Stimulated activated CD8-positive, alpha-beta memory T cell treated with anti-CD3 and anti-CD28 coated beads, Interleukin-2, amount 100 ng/mL, for 1 hour (primary cell): ENCODE data around the gene RBM7.

Experiments used
- DNase-seq, 2 donors: peaks; one replicate each; pipeline ENCODE4 v3.0.0-alpha.2; 2020; ENCODE audit warnings: low read depth in 2 of 2

The RBM7 gene, protein sequence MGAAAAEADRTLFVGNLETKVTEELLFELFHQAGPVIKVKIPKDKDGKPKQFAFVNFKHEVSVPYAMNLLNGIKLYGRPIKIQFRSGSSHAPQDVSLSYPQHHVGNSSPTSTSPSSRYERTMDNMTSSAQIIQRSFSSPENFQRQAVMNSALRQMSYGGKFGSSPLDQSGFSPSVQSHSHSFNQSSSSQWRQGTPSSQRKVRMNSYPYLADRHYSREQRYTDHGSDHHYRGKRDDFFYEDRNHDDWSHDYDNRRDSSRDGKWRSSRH

DNA sequence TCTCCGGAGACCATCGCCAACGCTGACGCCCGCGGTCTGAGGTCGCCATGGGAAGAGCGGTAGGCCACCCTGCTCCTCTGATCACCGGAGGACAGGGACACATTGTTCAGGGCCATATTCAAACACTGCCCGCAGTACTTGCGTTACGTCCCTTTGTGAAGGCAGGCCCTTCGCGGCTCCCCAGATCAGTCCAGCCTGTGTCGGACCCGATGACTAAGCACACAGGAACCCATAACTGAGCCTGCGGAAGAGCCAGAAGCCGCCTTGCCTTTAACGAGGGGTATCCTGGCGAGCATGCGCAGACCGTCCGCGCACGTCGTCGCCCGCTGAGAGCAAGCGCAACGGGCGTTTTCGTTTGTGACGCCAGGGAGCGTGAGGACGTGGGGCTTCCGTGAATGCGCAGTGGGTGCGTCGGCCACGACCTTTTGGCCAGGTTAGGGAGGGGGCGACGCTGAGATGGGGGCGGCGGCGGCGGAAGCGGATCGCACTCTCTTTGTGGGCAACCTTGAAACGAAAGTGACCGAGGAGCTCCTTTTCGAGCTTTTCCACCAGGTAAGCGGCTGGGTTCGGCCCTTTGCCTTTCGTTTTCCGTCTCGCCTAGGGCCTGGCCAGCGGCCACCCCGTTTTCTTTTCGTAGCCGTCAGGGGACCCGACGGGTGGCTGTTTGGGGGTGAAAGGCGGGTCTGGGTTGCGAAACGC, at the start of gene RBM7, which contains the start of gene C11orf71:
Gene RBM7 (plus strand): TSS at position 451 of the 699 bp plus-strand sequence. CDS start 6 bp downstream, at position 457.
Gene C11orf71 (minus strand): TSS at position 296 of the 699 bp plus-strand sequence. CDS start 180 bp downstream, at position 116.
- DNase-seq = peak; percentile 95 to 97

DNA sequence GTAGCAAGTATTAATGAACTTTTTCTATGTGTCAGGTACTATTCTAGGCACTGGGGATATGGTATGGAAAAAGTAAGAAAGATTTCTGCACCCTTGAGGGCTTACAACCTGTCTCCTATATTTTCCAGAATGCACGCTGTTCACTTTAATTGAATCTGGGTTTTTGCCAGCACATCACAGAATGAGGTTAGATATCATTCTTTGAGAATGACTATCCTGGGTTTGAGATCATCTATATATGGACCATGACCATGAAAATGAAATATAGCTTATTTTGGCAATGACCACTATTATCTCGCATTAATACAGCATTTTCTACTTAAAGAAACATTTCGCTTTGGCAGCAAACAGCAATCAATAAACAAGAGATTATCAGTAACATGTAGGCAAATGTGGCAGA, 47.0 kb upstream of the RBM7 start:
- DNase-seq = no peak

DNA sequence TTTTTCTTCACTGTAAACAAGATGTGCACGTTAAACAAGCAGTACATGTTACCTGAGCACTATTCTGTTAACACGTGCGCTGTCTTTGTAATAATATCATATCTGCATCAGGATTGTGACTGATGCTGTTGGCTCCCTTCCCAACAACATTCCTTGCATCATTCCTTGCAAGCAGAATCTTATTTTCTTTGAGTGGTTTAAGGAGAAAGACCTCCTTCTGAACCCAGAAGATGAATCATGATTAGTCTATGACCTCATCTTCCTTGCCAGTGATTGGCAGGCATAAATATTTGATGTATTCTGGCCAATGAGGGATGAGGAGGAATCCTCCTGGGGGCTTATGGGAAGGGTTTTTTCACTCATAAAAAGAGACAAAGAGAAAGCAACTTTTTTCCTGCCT, 46.4 kb upstream of the RBM7 start:
- no peak for DNase-seq

DNA sequence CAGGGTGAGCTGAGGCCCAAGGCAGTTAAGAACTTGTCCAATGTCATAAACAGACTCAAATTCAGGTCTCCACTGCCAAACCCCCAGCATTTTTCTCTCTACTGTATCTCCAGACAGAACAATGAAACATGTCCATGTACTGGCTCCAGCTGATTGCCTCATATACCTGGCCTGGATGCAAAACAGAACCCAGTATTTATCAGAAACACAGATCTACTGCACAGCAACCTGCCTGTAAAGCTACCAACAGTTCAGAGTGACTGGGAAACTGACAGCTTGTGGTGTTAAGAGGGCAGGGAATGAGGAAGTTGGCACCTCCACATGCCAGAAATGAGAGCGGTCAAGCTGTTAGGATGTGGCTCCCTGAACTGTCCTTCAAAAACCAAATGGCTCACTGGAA, 41.8 kb upstream of the RBM7 start:
- no peak for DNase-seq

DNA sequence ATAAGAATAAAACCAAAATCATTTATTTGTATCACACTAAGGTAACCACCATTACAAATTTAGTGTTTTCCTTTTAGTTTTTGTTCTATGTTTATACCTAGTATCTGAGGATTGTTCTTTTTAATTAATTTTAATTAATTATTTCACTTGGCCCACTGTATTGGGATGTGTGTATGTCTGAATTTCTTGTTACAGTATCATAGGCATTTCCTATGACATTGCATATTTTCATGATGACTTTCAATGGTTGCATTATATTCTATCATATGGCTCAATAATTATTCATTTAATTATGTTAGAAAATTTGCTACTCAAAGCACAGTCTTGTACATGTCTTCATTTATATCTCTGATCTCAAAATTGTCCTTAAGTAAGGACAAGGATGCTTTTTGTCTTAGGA, 41.1 kb upstream of the RBM7 start:
- DNase-seq = no peak

DNA sequence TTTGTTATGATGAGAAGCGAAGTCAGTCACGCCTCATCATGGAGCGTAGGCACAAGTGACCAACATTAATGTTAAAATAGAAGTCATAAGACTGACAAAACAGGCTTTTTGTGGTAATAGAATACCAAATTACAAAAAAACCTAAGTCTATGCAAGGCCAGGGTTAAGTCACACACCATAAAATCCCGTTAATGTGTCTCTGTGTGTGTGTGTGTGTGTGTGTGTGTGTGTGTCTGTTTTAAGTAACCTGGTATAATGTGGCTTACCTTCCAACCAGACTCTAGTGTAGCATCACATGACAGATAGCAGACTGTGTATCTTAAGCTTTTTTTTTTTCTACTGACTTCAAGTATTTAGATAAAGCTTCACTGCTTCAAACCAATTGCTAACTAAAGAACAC, 38.1 kb upstream of the RBM7 start:
- DNase-seq = no peak

DNA sequence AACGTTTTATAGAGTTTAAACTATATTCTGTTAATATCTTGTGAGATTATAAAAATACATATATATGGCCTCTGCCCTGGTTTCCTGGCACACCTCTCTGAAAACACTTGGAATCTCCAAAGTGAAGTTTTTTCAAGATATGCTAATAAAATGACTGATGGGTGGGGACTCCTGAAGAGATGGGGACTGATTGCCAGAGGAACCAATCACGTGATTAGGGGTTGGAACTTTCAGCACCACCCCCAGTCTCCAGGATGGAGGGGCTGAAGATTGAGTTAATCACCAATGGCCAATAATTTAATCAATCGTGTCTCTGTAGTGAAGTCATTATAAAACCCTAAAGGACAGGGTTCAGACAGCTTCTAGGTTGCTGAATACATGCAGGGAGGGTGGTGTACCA, 37.5 kb upstream of the RBM7 start:
- no peak for DNase-seq

DNA sequence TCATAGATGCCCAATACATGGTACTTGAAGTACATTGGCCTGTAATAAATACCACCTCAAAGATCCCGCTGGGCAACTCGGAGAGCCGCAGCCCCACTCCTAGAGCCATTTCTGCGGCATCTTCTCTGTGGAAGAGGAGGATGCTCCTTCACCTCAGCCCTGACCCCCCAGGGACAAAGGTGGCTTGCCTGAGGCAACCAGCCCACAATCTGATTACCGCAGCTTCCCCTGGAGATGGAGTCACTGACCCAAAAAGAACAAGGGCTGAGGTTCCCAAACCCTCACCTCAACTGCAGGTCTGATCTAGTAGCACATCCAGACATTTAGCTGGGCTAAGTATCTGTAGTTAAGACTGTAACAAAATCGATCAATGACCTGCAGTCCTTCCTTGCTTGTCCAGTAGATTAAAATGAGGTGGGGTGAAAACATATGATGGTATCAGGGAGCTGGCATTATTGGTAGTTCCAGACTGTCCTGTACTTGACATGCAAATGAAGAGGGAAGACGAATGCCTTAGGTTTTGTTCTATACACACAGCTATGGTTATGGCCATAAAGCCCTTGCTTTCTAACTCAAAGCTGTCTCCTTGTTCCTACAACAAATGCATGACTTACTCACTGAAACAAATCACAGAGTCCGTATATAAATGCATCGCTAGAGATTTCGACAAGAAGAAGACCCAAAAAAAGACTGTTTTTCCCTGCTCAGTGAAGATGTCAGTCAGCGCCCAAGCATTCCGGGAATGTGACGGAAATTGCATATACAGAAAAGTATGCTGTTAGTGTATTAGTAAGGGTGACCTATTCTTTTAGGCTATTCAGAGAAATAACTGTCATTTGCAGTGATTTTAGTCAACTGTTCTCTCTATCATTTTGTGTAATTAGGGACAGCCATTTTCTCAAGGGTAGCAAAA, 33.9 kb upstream of the RBM7 start:
- DNase-seq = no peak

DNA sequence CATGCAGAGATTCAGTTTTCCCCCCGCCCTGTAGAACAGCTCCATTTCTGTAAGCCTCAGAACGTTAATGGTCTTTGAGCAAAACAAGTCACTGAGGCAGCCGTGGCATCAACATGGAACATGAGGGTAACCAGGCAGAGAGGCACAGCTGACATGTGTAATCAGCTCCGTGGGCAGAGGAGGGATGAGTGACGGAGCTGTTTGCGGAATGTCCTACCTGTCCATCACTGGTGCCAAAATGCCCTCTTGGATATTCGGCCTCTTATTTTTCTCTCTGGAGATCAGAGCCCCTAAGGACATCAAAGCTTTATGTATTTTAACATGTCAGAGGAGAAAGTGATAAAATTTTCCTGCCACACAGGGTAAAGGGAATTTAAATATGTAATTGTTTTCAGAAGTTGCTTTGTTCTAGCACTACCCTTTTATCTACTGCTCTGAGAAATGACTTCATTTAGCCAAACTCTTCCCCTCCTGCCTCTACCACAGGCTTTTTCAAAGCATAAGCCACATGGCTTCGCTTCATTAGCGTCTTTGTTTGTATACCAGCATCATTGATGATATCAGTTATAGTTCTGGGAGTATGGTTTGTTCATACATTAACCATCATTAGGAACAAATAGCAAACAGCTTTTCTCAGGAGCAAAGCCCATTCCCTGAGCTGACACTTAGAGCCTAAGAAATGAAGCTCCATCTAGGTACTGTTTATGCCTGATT, 33.1 kb upstream of the RBM7 start:
- DNase-seq = no peak

DNA sequence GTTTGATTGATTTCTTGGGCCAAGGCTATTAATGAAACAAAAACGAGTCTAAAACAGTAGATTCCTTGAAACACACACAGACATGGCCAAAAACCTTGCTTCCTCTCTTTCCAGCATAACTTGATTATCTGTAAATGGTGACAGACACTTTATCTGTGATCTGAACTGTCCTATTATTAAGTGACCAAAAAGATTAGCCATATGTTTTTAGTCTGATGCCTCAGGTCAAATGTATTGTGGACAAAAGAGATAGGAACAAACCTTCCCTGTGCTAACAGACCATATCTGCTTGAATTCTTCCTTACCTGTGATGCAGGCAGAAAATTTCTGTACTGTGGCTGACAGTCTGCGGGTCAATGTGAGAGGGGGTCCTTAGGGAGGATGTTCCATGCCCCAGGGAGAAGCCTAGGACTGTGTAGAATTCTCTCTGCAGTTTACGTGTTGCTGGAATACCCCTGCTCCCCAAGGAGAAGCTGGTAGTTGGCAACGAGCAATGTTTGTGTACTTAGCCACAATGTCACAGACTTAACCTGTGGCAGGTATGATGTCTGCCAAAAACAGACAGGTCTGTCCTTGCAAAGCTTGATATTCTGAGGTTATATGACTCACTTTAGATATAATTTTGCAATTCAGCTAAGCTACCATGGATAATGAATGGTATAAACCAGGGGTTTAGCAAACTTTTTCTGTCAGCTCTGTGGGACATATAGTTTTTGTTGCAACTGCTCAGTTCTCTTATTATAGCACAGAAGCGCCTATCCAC, 31.4 kb upstream of the RBM7 start:
- no peak for DNase-seq

DNA sequence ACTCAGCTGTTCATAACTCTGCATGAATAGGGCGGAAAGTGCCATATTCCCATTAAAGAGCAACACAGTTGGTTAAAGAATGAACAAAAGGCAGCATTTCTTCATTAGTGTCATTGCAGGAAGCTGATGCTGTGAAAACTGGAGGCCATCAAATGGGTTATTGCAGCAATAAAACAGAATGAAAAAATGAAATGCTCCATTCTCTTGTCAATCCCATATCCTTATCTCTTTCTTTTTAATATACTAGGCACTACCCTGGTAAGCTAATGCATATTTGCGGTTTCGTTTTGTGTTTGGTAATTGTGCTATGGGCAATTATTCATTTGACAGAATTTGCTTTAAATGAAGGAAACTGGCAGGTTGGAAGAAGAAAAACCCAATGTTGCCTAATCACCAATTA, 25.4 kb upstream of the RBM7 start:
- DNase-seq = no peak

DNA sequence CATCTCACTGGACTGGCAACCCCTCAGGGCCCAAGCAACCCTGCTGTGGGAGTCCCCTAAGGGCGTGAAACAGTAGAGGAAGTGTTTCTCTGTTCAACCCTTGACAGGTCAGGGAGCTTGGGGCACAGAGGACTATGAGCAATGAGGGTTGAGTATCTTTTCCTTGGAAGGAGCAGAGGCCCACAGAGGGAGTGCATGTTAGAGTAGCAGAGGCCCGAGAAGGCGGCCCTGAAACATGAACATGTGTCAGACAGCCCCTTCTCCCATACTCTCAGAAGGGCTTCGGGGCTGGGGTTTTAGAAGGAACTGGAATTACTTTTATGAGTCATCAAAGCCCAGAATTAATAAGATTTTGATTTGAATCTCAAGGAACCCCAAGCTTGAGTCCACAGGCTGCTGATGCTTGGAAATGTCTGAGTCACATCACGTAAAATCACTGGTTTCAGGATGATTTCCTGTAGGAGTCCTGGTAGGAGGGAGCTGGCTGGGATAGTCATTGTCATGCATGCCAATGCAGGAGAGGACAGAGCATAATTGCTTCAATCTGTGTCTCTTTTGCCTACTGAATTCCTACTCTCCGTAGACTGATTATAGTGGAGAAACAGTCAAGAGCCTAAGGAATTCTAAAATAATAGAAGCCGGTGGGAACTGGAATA, 22.7 kb upstream of the RBM7 start:
- DNase-seq = no peak

DNA sequence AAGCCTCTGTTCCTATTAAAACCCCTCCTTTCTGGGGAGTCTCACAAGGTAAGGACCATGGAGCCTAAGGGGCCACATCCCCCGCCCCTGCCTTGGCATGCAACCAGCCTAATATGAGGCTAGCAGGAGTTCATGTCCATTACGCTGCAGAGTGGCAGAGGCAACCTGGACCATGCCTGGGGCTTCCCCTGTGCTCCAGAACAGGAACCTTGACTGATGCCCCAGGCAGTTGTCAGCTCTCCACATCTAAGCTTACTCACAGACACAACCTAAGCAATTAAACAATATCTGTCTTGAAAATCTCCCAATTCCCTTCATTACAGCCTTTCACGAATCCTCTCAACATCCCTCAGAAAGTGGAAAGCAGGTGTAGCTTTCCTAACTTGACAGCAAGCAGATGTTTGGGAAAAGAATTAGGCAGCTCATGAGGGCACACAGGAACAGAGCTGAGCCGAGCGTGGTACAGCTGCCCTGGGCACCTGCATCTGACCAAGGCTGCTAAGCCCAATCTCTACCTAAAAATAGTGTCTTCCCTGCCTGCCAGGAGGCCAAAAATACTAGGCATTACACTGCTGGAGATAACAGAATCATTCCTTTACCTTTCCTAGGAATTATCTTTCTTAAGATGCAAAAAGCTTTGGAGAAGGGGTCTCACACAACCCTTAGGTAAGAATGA, 20.9 kb upstream of the RBM7 start:
- DNase-seq = no peak

DNA sequence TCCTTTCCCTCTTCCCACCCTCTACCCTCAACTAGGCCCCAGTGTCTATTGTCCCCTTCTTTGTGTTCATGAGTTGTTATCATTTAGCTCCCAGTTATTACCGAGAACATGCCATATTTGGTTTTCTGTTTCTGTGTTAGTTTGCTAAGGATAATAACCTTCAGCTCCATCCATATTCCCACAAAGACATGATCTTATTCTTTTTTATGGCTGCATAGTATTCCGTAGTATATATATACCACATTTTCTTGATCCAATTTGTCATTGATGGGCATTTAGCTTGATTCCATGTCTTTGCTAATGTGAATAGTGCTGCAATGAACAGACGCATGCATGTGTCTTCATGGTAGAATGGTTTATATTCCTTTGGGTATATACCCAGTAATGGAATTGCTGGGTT, 18.0 kb upstream of the RBM7 start:
- DNase-seq = no peak

DNA sequence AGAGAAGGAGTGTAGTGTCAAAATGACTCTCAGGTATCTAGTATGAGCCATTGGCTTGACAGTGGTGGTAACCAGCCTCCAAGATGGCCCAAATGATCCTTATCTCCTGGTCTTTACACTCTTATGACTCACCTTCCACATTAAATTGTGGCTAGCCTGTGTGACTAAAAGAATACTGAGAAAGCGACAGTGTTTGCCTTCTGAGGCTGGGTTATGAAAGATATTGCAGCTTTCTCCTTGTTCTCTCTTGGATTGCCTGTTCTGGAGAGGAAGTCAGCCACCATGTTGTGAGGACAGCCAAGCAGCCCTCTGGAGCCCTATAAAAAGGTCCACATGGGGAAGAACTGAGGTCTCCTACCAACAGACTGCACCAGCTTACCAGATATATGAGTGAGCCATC, 16.0 kb upstream of the RBM7 start:
- DNase-seq = no peak

DNA sequence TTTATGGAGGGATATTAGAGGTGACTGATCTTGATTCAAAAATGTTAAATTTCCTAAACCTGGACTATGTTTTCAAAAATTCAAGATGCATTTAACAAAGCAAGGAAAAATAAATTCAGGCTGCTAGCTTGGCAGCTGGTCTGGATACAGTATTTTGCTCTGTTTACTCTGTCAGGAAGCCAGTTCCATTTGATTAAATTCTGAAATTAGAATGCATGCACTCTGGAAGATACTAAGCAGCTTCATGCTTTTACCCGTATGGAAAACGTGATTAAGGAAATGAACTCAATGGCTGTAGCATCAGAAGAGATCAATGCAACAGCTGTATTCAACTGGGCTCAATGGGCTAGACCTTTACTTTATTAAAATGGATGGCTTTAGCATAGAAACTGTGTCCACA, 14.3 kb upstream of the RBM7 start:
- DNase-seq = no peak

DNA sequence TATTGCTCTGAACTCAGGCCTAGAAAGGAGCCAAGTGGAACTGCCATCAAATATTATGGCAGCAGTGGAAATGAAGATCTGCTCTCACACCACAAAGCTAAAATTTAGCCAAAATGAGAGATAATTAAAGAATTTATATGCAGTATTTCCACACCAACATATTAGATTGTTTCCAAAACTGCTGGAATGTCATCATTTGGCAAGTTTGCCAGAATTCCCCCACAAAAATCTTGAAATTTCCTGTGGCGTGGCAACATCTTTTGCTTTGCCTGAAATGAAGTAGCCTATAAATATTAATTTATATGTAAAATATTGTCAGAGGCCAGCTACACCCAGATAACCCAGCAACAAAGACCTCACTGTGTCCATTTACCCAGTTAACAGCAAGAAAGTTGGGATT, 13.9 kb upstream of the RBM7 start:
- DNase-seq = no peak

DNA sequence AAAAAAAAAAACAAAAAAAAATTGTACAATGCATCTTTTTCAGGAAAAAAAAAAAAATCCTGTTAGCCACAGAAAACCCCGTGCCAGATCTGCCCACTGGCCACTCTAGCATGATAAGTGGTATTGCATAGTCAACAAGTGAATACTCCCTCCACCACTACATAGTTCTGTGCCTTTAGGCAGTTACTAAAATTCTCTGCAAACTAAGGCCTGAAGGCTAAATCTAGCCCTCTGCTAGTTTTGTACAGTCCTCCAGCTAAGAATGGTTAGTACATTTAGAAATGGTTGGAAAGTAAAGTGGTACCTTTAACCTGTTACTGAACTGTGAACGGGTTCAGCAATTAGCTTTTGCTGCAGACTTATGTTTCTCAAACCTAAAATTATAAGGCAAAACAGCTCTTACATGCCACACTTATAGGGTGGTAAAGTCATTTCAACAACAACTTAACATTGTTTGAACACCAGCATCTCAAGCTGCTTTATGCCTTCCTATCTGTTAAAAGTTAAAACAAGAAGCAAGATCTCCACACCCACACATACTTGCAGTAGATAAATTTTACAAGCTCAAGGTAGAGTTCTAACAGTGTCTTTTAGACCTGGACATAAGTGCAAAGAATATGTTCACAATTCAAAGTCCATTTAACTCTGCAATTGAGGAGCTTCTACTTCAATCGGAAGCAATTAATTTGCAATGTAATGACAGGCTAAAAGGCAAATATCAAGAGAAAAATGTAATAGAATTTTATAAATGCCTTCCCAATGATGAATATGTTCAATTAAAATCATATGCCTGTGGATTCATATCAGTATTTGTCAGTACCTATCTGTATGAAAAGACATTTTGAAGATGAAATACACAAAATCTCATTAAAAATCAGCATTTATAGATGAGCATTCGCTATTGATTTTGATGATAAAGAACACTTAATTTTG, 7.5 kb upstream of the RBM7 start:
- DNase-seq = no peak

DNA sequence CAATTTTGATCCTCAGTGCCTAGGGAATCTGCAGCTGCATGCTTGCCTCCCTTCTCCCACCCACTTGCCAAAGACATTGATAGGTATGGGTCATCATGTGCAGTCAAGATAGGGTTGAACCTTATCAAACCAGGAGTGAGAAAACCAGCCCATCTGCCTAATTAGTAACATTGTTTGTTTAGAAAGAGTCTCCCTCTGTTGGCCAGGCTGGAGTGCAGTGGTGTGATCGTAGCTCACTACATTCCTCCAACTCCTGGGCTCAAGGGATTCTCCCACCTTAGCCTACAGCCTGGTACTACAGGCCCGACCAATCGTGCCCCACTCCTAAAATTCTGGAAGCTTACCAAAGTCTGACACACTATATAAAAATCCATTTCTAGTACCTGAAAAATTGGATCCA, 4.7 kb upstream of the RBM7 start:
- DNase-seq = no peak
